Nephron (organoid): ENCODE measurements around the gene SULF2.

Experiments
- H3K27ac Mint-ChIP-seq, 3 experiments: 2 replicates each; pipeline ENCODE4 v1.8.0; 2020; ENCODE audit warnings: mixed read lengths in 3 of 3, mild to moderate bottlenecking in 2 of 3, moderate library complexity in 1 of 3
- H3K27me3 Mint-ChIP-seq: 2 replicates; pipeline ENCODE4 v1.8.0; 2021; ENCODE audit warnings: low read depth, mild to moderate bottlenecking, moderate library complexity, mixed read lengths
- H3K36me3 Mint-ChIP-seq: 2 replicates; pipeline ENCODE4 v1.8.0; 2020; ENCODE audit warnings: low read depth, mixed read lengths
- H3K4me1 Mint-ChIP-seq: 2 replicates; pipeline ENCODE4 v1.8.0; 2020; ENCODE audit warnings: mixed read lengths
- H3K4me3 Mint-ChIP-seq, 3 experiments: 2 replicates each; pipeline ENCODE4 v1.8.0; 2020; ENCODE audit warnings: mild to moderate bottlenecking in 3 of 3, mixed read lengths in 3 of 3, moderate library complexity in 2 of 3
- H3K9me3 Mint-ChIP-seq: 2 replicates; pipeline ENCODE4 v1.8.0; 2020; ENCODE audit warnings: mixed read lengths
- CTCF ChIP-seq, 3 experiments: fragments of 200-600 bp; sonication (generic); IDR thresholded peaks; one replicate each; pipeline ENCODE4 v1.5.0; 2021; ENCODE audit warnings: antibody characterized with exemption in 3 of 3; ENCODE audit not compliant: unreplicated experiment in 3 of 3

SULF2 gene

DNA sequence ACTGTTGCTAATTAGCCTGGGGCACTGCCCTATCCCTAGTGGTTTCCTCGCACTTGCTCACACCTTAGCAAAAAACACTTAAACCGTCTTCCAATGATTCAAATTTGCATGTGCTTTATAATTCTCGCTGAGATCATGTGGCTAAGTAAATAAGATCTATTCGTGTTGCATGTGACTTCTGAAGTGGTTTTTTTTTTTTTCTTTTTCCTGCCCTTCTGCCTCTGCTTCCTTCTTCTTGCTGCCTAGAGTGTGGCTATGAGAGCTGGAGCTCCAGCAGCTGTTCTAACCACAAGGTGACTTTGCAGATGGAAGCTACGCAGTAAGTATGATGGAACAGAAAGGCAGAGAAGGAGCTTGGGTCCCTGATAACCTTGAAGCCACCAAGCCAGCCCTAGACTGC is 36.5 kb downstream of the SULF2 start:
- H3K4me3 Mint-ChIP-seq: no peak overlapping the region
- H3K27ac Mint-ChIP-seq: peak overlapping the region in 2 of 3 experiments; percentile 64 to 72
- H3K36me3 Mint-ChIP-seq: peaks cover 43% of the 10 kb centered on the region
- no peaks in the 10 kb centered on the region for H3K9me3 Mint-ChIP-seq
- no peak for TF ChIP-seq CTCF (IDR thresholded peaks at IDR 0.05; ENCODE audit: unreplicated experiment in 3 of 3)
- H3K27me3 Mint-ChIP-seq: peaks cover 3% of the 10 kb centered on the region
- H3K4me1 Mint-ChIP-seq: peaks cover 27% of the 10 kb centered on the region

GRCh38 chr20:47748069-47748468 is 37.2 kb downstream of the SULF2 start:
- H3K9me3 Mint-ChIP-seq: no peaks in the 10 kb centered on the region
- H3K36me3 Mint-ChIP-seq: peaks cover 41% of the 10 kb centered on the region
- no peak overlapping the region for H3K4me3 Mint-ChIP-seq
- no peak for TF ChIP-seq CTCF (IDR thresholded peaks at IDR 0.05; ENCODE audit: unreplicated experiment in 3 of 3)
- peak overlapping the region in 1 of 3 experiments; percentile 72 for H3K27ac Mint-ChIP-seq
- H3K27me3 Mint-ChIP-seq: peaks cover 3% of the 10 kb centered on the region
- peaks cover 34% of the 10 kb centered on the region for H3K4me1 Mint-ChIP-seq

DNA sequence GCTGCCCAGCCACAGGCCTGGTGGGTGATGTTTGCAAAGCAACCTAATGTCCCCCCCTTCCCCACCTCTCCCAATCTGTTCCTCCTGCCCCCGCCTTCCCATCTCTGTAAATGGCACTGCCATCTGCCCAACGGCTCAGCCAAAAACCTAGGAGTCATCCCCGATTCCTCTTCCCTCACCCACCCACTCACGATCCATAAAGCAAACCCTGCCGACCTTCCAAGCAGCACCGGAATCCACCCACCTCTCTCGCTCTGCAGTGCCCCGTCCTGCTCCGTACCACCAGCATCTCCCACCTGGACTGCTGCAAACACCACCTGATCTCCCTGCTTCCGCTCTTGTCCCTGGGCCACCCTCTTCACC is 37.6 kb downstream of the SULF2 start:
- TF ChIP-seq CTCF (IDR thresholded peaks at IDR 0.05; ENCODE audit: unreplicated experiment in 3 of 3): no peak
- peaks cover 35% of the 10 kb centered on the region for H3K4me1 Mint-ChIP-seq

DNA sequence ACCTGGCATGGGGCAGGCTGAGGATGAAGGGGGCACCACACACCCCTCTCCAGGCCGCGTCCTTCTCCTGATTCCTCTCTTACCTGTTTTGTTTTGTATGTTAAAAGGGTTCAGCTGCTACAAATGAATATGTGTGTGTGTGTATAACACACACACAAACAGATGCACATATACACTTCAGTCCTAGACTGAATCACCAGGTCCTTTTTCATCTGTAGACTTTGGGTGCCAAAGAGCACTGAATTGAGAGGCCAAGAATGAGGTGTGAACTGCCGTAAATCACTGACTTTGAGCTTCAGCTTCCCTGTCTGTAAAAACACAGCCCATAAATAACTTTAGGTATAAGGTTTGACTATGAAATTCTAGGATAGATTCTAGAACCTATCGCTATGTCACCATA is 40.5 kb downstream of the SULF2 start:
- no peak overlapping the region for H3K4me3 Mint-ChIP-seq
- no peak overlapping the region for H3K27ac Mint-ChIP-seq
- H3K4me1 Mint-ChIP-seq: peaks cover 36% of the 10 kb centered on the region
- peaks cover 23% of the 10 kb centered on the region for H3K36me3 Mint-ChIP-seq
- peaks cover 3% of the 10 kb centered on the region for H3K27me3 Mint-ChIP-seq
- H3K9me3 Mint-ChIP-seq: no peaks in the 10 kb centered on the region
- no peak for TF ChIP-seq CTCF (IDR thresholded peaks at IDR 0.05; ENCODE audit: unreplicated experiment in 3 of 3)

More for the DNA sequence above, 37.6 kb downstream of the SULF2 start:
- H3K4me3 Mint-ChIP-seq: no peak overlapping the region
- peak overlapping the region in 1 of 3 experiments; percentile 72 for H3K27ac Mint-ChIP-seq
- no peaks in the 10 kb centered on the region for H3K9me3 Mint-ChIP-seq
- H3K27me3 Mint-ChIP-seq: peaks cover 3% of the 10 kb centered on the region
- H3K36me3 Mint-ChIP-seq: peaks cover 41% of the 10 kb centered on the region

DNA sequence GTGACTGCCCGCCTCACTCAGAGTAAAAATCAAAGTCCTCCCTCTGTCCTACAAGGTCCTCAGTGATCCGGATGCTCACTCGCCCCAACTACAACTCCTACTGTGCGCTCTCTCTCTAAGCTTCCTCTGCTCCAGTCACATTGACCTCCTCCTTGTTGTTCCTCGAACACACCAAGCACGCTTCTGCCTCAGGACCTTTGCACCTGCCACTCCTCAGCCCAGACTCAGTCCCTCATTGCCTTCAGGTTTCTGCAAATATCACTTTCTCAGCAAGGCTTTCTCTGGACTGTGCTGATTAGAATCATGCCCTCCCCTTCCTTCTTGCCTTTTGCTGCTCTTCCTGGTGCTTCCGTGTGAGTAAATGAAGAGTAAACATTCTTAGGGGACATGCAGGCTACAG is 41.6 kb downstream of the SULF2 start:
- TF ChIP-seq CTCF (IDR thresholded peaks at IDR 0.05; ENCODE audit: unreplicated experiment in 3 of 3): no peak
- Mint-ChIP-seq H3K36me3 (peaks cover 24% of the 10 kb centered on the region), H3K27me3 (peaks cover 3% of the 10 kb centered on the region), H3K9me3 (no peaks in the 10 kb centered on the region), H3K4me1 (peaks cover 24% of the 10 kb centered on the region), H3K4me3 (no peak overlapping the region), H3K27ac (no peak overlapping the region)
